GM19238 (cell line): ENCODE measurements around the gene STPG2.
"Not testable (repeated sequence)": the region's sequence is repeated elsewhere in the genome, so short reads cannot be mapped to it uniquely, and the experiment has no call there.

Source experiments
- DNase-seq: peaks from one replicate; pipeline ENCODE4 v3.0.0; 2011; ENCODE audit warnings: low spot score; ENCODE audit not compliant: insufficient read length

Gene STPG2

DNA sequence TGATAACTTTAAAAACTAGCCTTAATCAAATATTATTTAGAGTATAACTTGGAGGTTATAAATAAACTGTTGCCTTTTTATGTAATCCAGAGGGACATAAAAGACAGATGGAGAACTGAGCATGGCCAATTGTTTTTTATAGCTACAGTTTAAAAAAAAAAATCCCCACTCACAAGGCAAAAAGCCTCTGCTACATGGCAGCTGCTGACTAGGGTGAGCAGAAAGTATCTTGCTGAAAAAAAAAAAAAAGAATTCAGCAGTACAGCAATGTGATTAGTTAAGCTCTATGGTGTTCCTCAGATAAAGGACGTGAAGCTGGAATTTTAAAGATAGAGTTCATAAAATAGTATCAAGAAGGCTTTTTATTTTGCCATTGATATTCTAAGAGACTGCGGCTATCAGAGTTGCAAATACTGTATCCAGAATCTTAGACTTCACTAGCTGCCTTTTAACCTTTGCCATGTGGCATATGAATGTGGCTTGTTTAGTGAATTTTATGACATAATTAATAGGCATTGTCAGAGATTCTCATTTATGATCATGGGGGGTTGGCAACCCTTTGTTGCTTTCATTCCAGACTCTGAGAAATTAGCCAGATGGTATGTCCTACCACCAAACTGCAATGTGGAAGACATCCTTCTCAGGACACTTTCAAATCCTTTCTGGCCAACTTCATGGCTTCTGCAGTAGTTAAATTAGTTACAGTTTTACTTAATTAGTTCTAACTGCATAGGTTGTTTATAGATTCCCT, 498.0 kb downstream of the STPG2 start:
- no peak for DNase-seq

DNA sequence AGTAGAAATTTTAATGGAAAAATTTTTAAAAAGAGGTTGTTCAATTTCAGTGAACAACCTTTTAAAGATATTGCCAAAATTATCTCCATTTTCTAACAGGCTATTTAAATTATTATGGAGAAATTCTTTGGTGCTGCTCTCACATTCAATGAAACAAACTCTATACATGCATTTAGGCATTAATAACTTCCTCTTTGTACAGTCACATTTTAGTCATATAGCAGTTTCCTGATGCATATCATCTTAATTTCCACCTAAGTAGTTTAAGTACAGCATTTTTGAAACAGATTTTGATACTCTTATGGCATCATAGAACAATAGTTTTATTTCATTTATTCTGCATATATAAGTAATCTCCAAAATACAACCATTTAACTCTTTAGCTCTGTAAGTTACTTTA, 500.1 kb downstream of the STPG2 start:
- DNase-seq: no peak

DNA sequence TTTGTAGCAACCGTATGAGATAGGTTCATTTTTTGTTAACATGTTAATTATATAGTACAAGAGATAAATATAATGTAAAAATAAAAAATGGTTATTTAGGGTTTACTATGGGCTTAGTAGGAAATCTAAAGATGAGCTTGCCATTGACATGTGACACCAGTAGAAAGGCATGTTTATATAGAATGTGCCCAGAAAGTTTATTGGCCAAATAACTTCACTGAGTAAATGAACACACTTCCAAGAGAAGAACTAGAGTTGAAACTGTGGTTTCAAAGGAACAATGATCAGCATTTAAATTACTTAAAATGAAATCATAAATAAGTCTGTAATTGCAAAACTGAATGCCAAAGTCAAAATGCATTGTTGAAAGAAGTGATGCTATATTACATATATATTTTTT, 503.3 kb downstream of the STPG2 start:
- DNase-seq: no peak

DNA sequence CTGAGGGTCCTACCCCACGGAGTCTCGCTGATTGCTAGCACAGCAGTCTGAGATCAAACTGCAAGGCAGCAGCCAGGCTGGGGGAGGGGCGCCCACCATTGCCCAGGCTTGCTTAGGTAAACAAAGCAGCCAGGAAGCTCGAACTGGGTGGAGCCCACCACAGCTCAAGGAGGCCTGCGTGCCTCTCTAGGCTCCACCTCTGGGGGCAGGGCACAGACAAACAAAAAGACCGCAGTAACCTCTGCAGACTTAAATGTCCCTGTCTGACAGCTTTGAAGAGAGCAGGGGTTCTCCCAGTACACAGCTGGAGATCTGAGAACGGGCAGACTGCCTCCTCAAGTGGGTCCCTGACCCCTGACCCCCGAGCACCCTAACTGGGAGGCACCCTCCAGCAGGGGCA, 509.4 kb downstream of the STPG2 start:
- not testable (repeated sequence) for DNase-seq

DNA sequence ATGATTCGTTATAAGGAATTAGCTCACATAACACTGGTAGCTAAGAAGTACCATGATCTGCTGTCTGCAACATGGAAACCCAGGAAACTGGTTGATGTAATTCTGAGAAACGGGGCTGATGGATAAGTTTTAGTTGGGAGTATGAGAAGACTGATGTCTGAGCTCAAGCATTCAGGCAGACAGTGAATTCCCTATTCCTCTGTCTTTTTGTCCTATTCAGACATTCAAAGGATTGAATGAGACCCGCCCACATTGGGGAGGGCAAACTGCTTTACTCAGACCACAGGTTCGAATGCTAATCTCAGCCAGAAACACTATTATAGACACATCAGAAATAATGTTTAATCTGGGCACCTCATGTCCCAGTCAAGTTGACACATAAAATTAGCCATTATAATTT, 515.5 kb downstream of the STPG2 start:
- no peak for DNase-seq

DNA sequence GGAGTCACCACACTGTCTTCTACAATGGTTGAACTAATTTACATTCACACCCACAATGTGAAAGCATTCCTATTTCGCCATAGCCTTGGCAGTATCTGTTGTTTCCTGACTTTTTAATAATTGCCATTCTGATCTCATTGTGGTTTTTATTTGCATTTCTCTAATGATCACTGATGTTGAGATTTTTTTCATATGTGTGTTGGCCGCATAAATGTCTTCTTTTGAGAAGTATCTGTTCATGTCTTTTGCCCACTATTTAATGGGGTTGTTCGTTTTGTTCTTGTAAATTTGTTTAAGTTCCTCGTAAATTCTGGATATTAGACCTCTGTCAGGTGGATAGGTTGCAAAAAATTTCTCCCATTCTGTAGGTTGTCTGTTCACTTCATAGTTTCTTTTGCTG, 519.1 kb downstream of the STPG2 start:
- DNase-seq: no peak

DNA sequence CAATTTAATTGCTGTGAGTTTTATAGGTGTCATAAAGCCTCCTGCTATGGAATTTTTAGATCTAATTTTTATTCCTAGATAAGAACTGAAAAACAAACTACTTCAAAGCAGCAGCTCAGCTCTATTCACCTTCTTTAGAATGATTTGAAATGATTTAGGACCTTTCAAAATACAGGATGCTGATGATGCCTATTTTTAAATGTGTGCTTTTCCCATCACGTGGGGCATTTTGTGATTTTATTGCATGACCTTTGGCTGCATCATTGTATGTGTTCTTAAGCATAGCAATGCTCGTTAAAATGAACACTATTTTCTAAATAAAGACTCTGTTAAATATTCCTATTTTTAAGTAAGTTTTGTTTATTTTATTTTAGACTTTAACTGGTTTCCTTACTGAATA, 537.3 kb downstream of the STPG2 start:
- DNase-seq: no peak

DNA sequence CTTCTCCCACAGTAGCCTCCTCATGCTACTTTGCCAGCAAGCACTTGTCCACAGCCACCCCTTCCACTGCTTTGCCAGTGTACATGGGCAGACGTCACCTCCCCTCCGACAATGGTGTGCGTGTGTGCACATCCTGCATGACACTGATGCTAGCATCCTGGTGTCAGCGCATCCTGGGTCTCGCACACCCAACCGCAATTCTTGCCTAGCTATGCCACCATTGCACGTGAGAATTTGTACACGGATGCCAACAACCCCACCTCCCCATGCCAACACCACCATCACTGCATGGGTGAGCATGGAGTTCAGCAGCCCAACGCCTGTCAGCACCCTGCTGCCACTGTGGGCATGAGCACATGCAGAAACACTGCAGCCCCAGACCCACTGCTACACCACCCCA, 550.0 kb downstream of the STPG2 start:
- DNase-seq: no peak

DNA sequence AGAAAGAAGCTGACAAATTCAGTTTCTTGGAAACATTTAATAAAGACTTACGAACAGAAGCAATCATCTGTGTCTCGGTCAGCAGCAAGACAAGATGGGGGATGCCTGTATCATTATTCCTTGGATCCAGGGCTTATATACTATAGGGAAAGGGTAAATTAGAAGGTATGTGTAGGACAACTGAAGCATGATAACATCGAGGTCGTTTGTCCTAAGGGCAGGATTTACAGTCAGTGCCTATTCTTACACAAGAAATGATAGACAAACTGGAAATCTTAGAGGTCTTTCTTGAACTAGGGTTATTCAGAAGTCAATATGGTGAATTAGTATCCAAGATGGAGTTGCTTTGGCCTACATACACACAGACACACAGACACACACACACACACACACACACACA, 553.0 kb downstream of the STPG2 start:
- no peak for DNase-seq

DNA sequence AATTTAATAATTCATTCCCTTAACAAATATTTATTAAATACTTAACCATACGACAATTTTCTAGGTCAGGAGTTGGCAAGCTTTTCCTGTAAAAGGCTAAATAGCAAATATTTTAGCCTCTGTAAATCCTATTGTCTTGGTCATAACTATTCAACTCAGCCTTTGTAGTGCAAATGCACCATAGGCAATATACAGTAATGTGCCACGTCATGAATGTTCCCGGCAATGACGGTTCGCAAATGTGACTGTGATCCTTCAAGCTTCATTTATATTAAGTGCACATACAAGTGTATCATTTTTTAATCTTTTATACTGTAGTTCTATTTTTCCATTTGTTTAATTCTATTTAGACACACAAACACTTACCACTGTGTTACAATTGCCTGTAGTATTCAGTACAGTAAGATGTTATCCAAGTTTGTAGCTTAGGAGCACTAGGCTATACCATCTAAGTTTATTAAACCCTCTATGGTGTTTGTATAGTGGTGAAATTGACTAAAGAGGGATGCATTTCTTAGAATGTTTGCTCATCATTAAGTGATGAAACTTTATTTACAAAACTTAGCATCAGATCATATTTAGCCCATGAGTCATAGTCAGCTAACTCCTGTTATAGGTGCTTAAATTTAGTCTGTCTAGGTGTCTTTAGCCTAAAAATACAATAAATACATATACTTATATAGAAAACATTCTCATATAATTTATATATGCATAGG, 553.6 kb downstream of the STPG2 start:
- DNase-seq: no peak

DNA sequence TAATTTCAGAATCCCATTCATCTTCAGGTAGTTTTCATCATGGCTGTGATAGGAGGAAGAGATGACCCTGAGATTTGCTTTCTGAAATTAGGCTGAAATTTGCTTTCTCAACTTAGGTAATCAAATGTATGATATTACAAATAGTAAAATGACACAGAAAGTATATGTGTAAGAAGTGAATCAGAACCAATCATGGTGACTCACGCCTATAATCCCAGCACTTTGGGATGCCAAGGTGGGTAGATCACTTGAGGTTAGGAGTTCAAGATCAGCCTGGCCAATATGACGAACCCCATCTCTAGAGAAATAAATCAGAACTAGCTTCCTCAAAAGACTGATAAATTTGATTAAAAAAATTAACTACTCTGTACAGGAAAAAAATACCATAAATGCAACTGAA, 555.4 kb downstream of the STPG2 start:
- DNase-seq: no peak

DNA sequence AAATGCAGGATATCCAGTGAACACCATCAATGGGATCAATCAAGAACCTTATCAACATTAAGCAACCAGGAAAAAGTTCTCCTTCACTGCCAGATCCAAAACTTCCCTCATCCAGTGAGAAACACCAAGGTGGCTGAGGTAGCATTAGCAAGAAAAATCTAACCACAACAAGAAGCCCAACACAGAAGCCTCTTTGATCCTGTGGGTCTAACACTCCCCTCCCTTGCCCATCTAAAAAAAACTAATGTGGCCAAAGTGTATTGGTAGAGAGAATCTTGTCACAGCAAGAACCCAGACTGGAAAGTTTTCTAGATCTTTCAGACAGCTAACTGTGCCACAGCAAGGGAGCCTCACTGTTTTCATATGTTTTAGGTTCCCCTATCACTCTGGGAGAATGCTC, 558.0 kb downstream of the STPG2 start:
- DNase-seq: no peak

DNA sequence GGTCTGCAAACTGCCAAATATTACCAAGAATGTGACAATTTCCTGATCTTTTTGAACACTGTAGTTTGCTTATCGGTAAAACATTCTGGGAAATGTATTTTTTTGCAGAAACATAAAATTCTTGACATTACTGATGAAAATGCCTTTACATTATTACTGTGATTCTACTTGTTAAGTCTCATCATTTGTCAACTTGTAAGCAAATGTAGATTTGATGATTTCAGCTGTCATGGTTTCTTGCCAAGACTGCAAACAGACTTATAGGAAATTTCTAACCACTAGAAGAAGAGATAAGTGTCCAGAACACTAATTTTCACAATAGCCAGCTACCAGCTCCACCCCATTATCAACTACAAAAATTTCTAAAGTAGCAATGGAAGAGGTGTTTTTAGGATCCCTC, 560.4 kb downstream of the STPG2 start:
- DNase-seq: no peak

DNA sequence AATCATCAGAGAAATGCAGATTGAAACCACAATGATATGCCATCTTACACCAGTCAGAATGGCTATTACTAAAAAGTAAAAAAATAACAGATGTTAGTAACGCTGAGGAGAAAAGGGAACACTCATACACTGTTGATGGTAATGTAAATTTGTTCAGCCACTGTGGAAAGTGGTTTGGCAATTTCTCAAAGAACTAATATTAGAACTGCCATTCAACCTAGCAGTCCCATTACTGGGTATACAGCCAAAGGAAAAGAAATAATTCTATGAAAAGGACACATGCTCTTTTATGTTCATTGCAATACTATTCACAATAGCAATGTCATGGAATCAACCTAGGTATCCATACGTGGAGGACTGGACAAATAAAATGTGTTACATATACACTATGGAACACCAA, 566.3 kb downstream of the STPG2 start:
- no peak for DNase-seq

DNA sequence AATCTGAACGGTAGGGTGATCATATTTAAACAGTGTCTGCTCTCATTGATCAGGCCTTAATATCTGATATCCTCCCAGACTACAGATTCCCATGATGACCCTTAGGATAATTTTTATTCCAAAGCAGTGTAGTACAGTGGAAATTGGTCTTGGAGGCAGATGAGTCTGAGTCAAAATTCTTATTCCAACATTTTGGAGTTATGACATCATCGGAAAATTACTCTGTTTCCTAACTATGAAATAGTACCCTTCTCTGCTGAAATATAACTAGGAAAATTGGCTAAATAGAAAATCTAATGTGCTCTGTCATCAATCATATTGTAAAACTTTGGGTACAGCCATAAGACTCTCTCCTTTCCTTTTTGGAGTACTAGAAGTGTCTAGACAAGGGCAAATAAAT, 583.3 kb downstream of the STPG2 start:
- no peak for DNase-seq

DNA sequence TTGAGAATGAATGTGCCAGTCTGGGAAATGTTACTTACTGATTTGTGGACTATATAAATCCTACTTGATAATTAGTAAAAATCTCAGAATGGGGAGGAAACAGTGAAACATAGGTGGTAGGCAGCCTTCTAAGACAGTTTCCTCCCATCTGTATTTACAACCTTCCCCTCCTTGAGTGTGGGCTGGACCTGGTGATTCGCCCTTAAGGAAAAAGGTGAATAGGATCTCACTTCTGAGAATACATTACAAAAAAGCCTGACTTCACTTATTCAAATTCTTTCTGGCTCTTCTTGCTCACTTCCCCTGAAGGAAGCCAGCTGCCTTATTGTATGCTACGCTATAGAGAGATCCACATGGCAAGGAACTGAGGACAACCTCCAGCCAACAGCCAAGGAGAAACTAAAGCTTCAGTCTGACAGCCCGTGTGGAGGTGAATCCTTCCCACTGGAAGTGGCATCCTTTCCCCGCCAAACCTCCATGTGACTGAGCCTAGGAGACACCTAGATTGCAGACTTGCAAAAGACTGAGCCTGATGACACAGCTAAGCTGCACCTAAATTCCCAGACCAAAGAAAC, 585.0 kb downstream of the STPG2 start:
- DNase-seq: no peak

DNA sequence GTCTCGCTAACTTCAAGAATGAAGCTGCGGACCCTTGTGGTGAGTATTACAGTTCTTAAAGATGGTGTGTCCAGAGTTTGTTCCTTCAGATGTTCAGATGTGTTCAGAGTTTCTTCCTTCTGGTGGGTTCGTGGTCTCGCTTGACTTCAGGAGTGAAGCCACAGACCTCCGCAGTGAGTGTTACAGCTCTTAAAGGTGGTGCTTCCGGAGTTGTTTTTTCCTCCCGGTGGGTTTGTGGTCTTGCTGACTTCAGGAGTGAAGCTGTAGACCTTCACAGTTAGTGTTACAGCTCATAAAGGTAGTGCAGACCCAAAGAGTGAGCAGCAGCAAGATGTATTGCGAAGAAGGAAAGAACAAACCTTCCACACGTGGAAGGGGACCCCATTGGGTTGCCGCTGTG, 592.6 kb downstream of the STPG2 start:
- not testable (repeated sequence) for DNase-seq

DNA sequence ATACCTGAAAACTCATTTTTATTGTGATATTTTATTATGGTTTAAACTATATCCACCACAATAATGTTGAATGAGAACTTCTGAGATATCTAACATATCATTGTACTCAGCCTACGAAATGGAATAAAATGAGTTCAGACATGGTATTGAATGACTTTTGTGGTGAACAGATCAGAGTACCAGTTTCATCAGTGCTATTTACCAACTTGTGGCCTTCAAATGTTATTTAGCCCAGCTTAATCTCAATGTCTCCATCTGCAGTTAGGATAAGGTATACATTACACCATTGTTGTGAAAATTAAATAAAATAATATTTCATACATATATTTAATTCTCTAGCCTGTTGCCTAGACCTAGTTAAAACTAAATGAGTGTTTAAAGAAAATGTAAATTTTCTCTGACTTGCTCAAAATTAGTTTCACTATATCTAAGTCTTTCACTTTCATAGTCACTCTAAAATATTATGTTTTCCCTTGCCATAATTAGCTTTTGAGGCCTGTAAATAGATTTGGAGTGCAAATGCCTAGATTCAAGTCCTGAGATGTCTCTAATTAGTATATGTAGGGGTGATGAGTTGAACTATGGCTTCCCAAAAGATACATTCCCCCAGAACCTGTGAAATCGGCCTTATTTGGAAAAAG, 594.2 kb downstream of the STPG2 start:
- DNase-seq: no peak

DNA sequence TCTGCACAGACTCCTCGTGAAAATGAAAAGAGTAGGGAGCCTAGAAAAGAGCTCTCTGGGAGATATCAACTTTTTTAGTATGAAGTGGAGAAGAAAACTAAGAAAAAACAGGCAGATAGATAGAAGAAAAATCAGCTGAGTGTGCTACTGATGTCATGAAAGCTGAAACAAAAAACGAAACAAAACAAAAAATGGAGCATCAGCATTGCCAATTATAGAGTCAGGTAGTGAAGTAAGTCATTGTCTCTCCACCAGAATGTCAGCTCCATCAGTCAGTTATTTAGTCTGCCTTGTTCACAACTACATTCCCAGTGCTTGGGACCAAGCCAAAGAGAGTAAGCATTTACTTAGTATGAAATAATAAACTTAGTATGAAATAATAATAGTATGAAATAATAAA, 595.1 kb downstream of the STPG2 start:
- DNase-seq: no peak

DNA sequence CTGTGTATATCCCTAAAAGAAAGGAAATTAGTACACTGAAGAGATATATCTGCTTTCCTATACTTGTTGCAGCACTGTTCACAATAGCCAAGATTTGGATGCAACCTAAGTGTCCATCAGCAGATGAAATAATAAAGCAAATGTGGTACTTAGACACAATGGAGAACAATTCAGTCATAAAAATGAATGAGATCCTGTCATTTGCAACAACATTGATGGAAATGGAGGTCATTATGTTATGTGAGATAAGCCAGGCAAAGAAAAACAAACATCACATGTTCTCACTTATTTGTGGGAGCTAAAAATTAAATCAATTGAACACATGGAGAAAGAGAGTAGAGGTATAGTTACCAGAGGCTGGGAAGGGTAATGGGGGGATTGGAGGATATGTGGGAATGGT, 611.9 kb downstream of the STPG2 start:
- no peak for DNase-seq

DNA sequence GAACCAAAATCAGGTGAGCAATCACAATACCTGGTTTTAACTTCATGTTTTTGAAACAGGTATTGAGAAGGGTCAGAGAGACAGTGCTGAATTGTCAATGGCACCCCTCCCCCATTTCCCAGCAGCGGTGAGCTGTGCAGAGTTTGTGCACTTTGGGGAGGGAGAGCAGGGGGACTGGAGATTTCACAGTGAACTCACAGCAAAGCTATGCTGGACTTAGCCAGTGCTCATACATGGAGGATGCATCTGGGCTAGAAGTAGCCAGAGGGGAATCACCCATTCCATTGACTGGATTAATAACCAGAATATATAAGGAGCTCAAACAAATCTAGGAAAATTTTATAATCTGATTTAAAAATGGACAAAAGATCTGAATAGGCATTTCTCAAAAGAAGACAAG, 612.6 kb downstream of the STPG2 start:
- DNase-seq: no peak

DNA sequence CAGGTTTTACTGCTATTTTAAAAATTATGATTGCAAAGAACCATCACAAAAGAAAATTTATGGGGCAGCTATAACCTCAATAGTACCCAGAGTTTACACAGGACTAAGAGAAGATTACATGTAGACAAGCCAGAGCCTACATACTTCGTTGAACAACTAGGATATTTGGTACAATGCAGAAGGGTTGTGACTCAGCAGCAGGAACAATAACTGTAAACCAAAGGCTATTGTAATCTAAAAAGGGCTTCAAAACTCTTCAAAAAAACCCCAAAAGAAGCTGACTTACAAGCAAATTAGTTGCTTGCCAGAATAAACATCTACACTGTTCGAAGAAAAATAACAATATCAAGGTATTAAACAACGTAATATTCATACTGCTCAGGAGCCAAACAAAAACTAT, 618.0 kb downstream of the STPG2 start:
- no peak for DNase-seq
